Testis (tissue), 3 donors: ENCODE results near the gene EFCAB9. TPM values are rescaled to one million over a fixed set of nuclear protein-coding genes. Genes with fewer than 3 reads are reported as not detected.
"Not testable (repeated sequence)": the region's sequence is repeated elsewhere in the genome, so short reads cannot be mapped to it uniquely, and the experiment has no call there.

Experiments
- DNase-seq: peaks from one replicate; pipeline ENCODE4 v3.0.0-alpha.2; 2019
- H3K27ac ChIP-seq, 2 donors: fragments of 200-600 bp; sonication (generic); one replicate each; pipeline ENCODE4 v1.5.1; 2019
- H3K27me3 ChIP-seq: fragments of 200-600 bp; sonication (generic); one replicate; pipeline ENCODE4 v1.5.1; 2019
- H3K36me3 ChIP-seq: fragments of 200-600 bp; sonication (generic); one replicate; pipeline ENCODE4 v1.5.1; 2017; ENCODE audit warnings: low read depth; ENCODE audit errors: missing control alignments
- H3K4me1 ChIP-seq: fragments of 200-600 bp; sonication (generic); one replicate; pipeline ENCODE4 v1.5.1; 2019
- H3K4me3 ChIP-seq, 2 donors: fragments of 200-600 bp; sonication (generic); one replicate each; pipeline ENCODE4 v1.5.1; 2017 to 2019
- H3K9me3 ChIP-seq: fragments of 200-600 bp; sonication (generic); one replicate; pipeline ENCODE4 v1.5.1; 2017
- CTCF ChIP-seq, 3 experiments: fragments of 450-650 bp in 2 of 3; fragments of 200-600 bp in 1 of 3; sonication (generic) in 1 of 3; IDR thresholded peaks; one replicate each; pipeline ENCODE4 v1.5.1; 2016 to 2019; ENCODE audit warnings: antibody characterized with exemption in 3 of 3, mild to moderate bottlenecking in 2 of 3, moderate library complexity in 1 of 3
- POLR2A ChIP-seq: fragments of 450-650 bp; IDR thresholded peaks from one replicate; pipeline ENCODE4 v1.6.1; 2017; ENCODE audit warnings: antibody characterized with exemption, mild to moderate bottlenecking, moderate library complexity
- WGBS, 2 donors: methylation state at CpG; one replicate each; pipeline ENCODE4 v1.1.5; 2018; 5-methylcytosine and 5-hydroxymethylcytosine counted together
- intact Hi-C: fragments of 100-400 bp; cut with DNase I; formaldehyde crosslinking; loops from one replicate; pipeline ENCODE4 v1.15.1; 2023; ENCODE audit warnings: low total_unique reads
- polyA plus RNA-seq: library from polyadenylated mRNA; stranded (reverse); fragments of 350-450 nt; fragmentation: Illumina TruSeq; extraction: RNeasy Lipid Tissue Mini Kit (QIAGEN cat#74804); gene quantifications from one replicate; pipeline ENCODE4 v1.2.3, GENCODE V29; 2014; ENCODE audit warnings: low read depth, low replicate concordance; ENCODE audit not compliant: insufficient read depth
- total RNA-seq, 2 donors: library from RNA; depleted of rRNA; stranded (reverse); fragments of >200 nt; gene quantifications; one replicate each; pipeline ENCODE4 v1.2.3, GENCODE V29; 2016

EFCAB9 gene
- total and polyA plus RNA-seq, 3 donors from 2014 or later: 5.5 to 11.7 (median 5.7) TPM

GRCh38 chr5:172199446-172199845 is 5.5 kb downstream of the EFCAB9 start:
- DNase-seq: no peak
- H3K4me3 ChIP-seq: no peak overlapping the region
- H3K27ac ChIP-seq: no peak overlapping the region
- H3K4me1 ChIP-seq: no peaks in the 10 kb centered on the region
- no peaks in the 10 kb centered on the region for H3K9me3 ChIP-seq
- no peak for TF ChIP-seq CTCF (IDR thresholded peaks at IDR 0.05)
- no peak for TF ChIP-seq POLR2A
- intact Hi-C loops: no loop called here
- no peaks in the 10 kb centered on the region for H3K36me3 ChIP-seq
- 85 to 90% methylated on average over 10 of the region's 10 CpGs for WGBS, 2 donors
- H3K27me3 ChIP-seq: no peaks in the 10 kb centered on the region

GRCh38 chr5:172200476-172200875 is 6.5 kb downstream of the EFCAB9 start:
- DNase-seq: no peak
- H3K36me3 ChIP-seq: no peaks in the 10 kb centered on the region
- H3K27me3 ChIP-seq: no peaks in the 10 kb centered on the region
- WGBS, 2 donors: 82 to 84% methylated on average over 6 of the region's 6 CpGs
- intact Hi-C loops: no loop called here
- TF ChIP-seq CTCF (IDR thresholded peaks at IDR 0.05): no peak
- TF ChIP-seq POLR2A: no peak
- no peak overlapping the region for H3K4me3 ChIP-seq
- no peaks in the 10 kb centered on the region for H3K4me1 ChIP-seq
- H3K27ac ChIP-seq: no peak overlapping the region
- no peaks in the 10 kb centered on the region for H3K9me3 ChIP-seq

GRCh38 chr5:172205984-172206383 is 12.0 kb downstream of the EFCAB9 start:
- H3K4me3 ChIP-seq, H3K27me3 ChIP-seq, DNase-seq, H3K27ac ChIP-seq, intact Hi-C loops, H3K9me3 ChIP-seq, H3K36me3 ChIP-seq, H3K4me1 ChIP-seq: not testable (repeated sequence)
- WGBS, 2 donors: 88 to 95% methylated on average over 8 to 11 of the region's 11 CpGs

GRCh38 chr5:172207511-172207910 is 13.5 kb downstream of the EFCAB9 start:
- Histone ChIP-seq H3K27me3 (no peaks in the 10 kb centered on the region), H3K9me3 (no peaks in the 10 kb centered on the region), H3K36me3 (no peaks in the 10 kb centered on the region), H3K27ac (no peak overlapping the region), H3K4me1 (no peaks in the 10 kb centered on the region), H3K4me3 (no peak overlapping the region)
- no peak for DNase-seq
- intact Hi-C loops: no loop called here
- WGBS, 2 donors: 63 to 70% methylated on average over 3 of the region's 3 CpGs
- TF ChIP-seq CTCF (IDR thresholded peaks at IDR 0.05): no peak
- no peak for TF ChIP-seq POLR2A

DNA sequence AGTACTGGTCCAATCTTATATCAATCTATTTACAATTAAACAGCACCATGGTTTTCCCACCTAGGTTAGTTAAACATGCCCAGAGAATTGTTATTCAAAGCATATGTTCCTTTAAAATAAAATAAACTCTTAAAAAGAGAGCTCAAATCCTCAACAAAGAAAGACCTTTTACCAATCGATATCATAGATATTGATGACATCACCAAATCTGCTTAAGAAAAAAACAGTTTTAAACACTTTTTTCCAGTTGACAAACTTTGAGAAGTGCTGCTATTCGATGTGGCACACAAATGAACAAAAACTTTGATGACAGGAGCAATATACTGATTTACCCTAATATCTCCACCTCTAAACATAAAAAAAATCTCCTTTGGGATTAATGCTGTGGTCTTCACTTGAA is 15.7 kb downstream of the EFCAB9 start:
- Histone ChIP-seq H3K27ac (no peak overlapping the region), H3K4me3 (no peak overlapping the region), H3K9me3 (no peaks in the 10 kb centered on the region), H3K27me3 (no peaks in the 10 kb centered on the region), H3K4me1 (no peaks in the 10 kb centered on the region), H3K36me3 (no peaks in the 10 kb centered on the region)
- intact Hi-C loops: no loop called here
- 92 to 97% methylated on average over 2 of the region's 2 CpGs for WGBS, 2 donors
- TF ChIP-seq CTCF (IDR thresholded peaks at IDR 0.05) (no peak), POLR2A (no peak)
- no peak for DNase-seq
